ENCODE results near the gene AHCYL2.

The AHCYL2 gene

GRCh38 chr7:129255800-129256199 is 31.0 kb downstream of the AHCYL2 start:
- no peak for DNase-seq (ENCODE audit: extremely low spot score)
- no peak for TF ChIP-seq FOXK2 (IDR thresholded peaks at IDR 0.05)
- no peak for TF ChIP-seq TARDBP (IDR thresholded peaks at IDR 0.05)
- TF ChIP-seq CTBP1 (IDR thresholded peaks at IDR 0.05; ENCODE audit: borderline replicate concordance): no peak
- no peak for TF ChIP-seq PKNOX1 (IDR thresholded peaks at IDR 0.05)
- no peak for TF ChIP-seq LEF1 (IDR thresholded peaks at IDR 0.05; ENCODE audit: borderline replicate concordance)
- no peak for TF ChIP-seq FOXM1 (IDR thresholded peaks at IDR 0.05; ENCODE audit: borderline replicate concordance)
- no peak for TF ChIP-seq SP1 (IDR thresholded peaks at IDR 0.05)
- no peak for TF ChIP-seq ARNT (IDR thresholded peaks at IDR 0.05)
- TF ChIP-seq ZNF384 (IDR thresholded peaks at IDR 0.05): no peak
- no peak for TF ChIP-seq FOXA1 (IDR thresholded peaks at IDR 0.05)
- no peak for TF ChIP-seq ELF4 (IDR thresholded peaks at IDR 0.05)
- TF ChIP-seq BHLHE40 (IDR thresholded peaks at IDR 0.05; ENCODE audit: borderline replicate concordance): no peak
- no peak for TF ChIP-seq HDGF (IDR thresholded peaks at IDR 0.05; ENCODE audit: borderline replicate concordance)
- POLR2A ChIA-PET: no interaction called here
- CTCF ChIA-PET: no interaction called here

DNA sequence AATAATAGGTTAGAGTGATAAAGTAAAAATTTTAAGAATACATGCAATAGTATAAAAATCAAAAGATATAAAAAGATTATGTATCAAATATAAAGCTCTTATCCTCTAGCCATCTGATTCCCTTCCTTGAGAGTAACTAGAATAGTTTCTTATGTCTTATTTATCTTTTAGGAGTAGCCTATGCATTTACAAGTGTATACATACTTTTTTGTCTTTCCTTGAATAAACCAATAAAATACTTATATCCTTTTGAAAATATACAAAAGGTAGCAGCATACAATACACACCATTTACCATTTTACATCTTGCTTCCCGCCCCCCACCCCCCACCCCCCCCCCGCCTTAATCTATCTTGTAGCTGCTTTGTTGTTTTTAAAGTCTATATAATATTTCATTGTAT is 31.4 kb downstream of the AHCYL2 start:
- DNase-seq (ENCODE audit: extremely low spot score): no peak
- no peak for TF ChIP-seq SP1 (IDR thresholded peaks at IDR 0.05)
- no peak for TF ChIP-seq NFRKB (IDR thresholded peaks at IDR 0.05)
- TF ChIP-seq SUZ12 (IDR thresholded peaks at IDR 0.05): no peak
- no peak for TF ChIP-seq ARNT (IDR thresholded peaks at IDR 0.05)
- no peak for TF ChIP-seq CTBP1 (IDR thresholded peaks at IDR 0.05; ENCODE audit: borderline replicate concordance)
- no peak for TF ChIP-seq ELF4 (IDR thresholded peaks at IDR 0.05)
- TF ChIP-seq FOXK2 (IDR thresholded peaks at IDR 0.05): no peak
- no peak for TF ChIP-seq FOXM1 (IDR thresholded peaks at IDR 0.05; ENCODE audit: borderline replicate concordance)
- no peak for TF ChIP-seq TARDBP (IDR thresholded peaks at IDR 0.05)
- no peak for TF ChIP-seq L3MBTL2 (conservative IDR thresholded peaks at IDR 0.05)
- TF ChIP-seq BHLHE40 (IDR thresholded peaks at IDR 0.05; ENCODE audit: borderline replicate concordance): no peak
- no peak for TF ChIP-seq LEF1 (IDR thresholded peaks at IDR 0.05; ENCODE audit: borderline replicate concordance)
- TF ChIP-seq ZNF384 (IDR thresholded peaks at IDR 0.05): no peak
- TF ChIP-seq HDGF (IDR thresholded peaks at IDR 0.05; ENCODE audit: borderline replicate concordance): no peak
- no peak for TF ChIP-seq PKNOX1 (IDR thresholded peaks at IDR 0.05)
- no peak for TF ChIP-seq FOXA1 (IDR thresholded peaks at IDR 0.05)
- ChIA-PET CTCF (interaction anchor here (0.5 kb wide), 1 partner anchor 22 kb away, joined by 3 read pairs; no protein-coding TSS in a partner anchor), POLR2A (no interaction called here)

GRCh38 chr7:129257168-129257567 is 32.3 kb downstream of the AHCYL2 start:
- ChIA-PET CTCF (no interaction called here), POLR2A (no interaction called here)
- DNase-seq (ENCODE audit: extremely low spot score): no peak
- TF ChIP-seq SUZ12 (IDR thresholded peaks at IDR 0.05) (no peak), ARNT (IDR thresholded peaks at IDR 0.05) (no peak), ELF4 (IDR thresholded peaks at IDR 0.05) (no peak), SP1 (IDR thresholded peaks at IDR 0.05) (no peak), NFRKB (IDR thresholded peaks at IDR 0.05) (no peak), CTBP1 (IDR thresholded peaks at IDR 0.05; ENCODE audit: borderline replicate concordance) (no peak), TARDBP (IDR thresholded peaks at IDR 0.05) (no peak), FOXM1 (IDR thresholded peaks at IDR 0.05; ENCODE audit: borderline replicate concordance) (no peak), BHLHE40 (IDR thresholded peaks at IDR 0.05; ENCODE audit: borderline replicate concordance) (no peak), LEF1 (IDR thresholded peaks at IDR 0.05; ENCODE audit: borderline replicate concordance) (no peak), FOXA1 (IDR thresholded peaks at IDR 0.05) (no peak), L3MBTL2 (conservative IDR thresholded peaks at IDR 0.05) (no peak), HDGF (IDR thresholded peaks at IDR 0.05; ENCODE audit: borderline replicate concordance) (no peak), FOXK2 (IDR thresholded peaks at IDR 0.05) (no peak), PKNOX1 (IDR thresholded peaks at IDR 0.05) (no peak), ZNF384 (IDR thresholded peaks at IDR 0.05) (no peak)

DNA sequence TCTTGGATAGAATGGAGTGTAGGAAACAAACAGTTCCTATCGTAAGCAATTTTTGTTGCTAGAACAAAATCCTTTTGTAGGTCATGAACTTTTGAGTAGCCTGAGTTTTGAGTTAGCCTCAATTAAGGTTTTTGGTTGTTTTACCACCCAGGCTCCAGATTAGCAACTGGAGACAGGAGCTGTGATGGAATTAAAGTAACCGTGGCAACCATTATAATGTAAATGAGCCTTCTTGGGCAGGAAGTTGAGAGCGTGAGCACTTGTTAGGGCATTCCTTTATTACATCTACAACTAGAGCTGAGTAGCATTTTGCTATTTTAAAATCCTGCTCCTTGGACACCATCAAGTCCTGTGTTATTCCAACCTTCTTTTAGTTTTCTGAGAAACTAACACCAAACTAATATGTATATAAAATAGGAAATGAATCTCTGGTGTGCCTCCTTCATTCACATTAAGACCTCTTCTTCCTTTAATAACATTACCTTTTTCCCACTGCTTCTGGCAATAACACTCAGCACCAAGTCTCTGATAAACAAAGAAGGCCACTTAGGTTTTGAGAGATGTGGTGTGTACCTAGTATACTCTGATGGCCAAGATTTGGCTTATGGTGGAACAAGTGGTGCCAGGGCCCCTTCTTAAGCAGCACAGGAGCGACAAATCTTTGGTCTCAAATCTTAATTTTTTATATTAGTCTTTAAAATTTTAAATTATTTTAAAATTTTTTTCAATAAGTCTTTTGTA is 34.0 kb downstream of the AHCYL2 start:
- POLR2A ChIA-PET: no interaction called here
- CTCF ChIA-PET: no interaction called here

More for the DNA sequence above, 34.0 kb downstream of the AHCYL2 start:
- no peak for DNase-seq (ENCODE audit: extremely low spot score)
- no peak for TF ChIP-seq BHLHE40 (IDR thresholded peaks at IDR 0.05; ENCODE audit: borderline replicate concordance)
- TF ChIP-seq HDGF (IDR thresholded peaks at IDR 0.05; ENCODE audit: borderline replicate concordance): no peak
- no peak for TF ChIP-seq FOXA1 (IDR thresholded peaks at IDR 0.05)
- no peak for TF ChIP-seq ELF4 (IDR thresholded peaks at IDR 0.05)
- TF ChIP-seq SUZ12 (IDR thresholded peaks at IDR 0.05): no peak
- TF ChIP-seq FOXM1 (IDR thresholded peaks at IDR 0.05; ENCODE audit: borderline replicate concordance): no peak
- no peak for TF ChIP-seq FOXK2 (IDR thresholded peaks at IDR 0.05)
- TF ChIP-seq PKNOX1 (IDR thresholded peaks at IDR 0.05): no peak
- TF ChIP-seq SP1 (IDR thresholded peaks at IDR 0.05): no peak
- no peak for TF ChIP-seq CTBP1 (IDR thresholded peaks at IDR 0.05; ENCODE audit: borderline replicate concordance)
- TF ChIP-seq TARDBP (IDR thresholded peaks at IDR 0.05): no peak
- no peak for TF ChIP-seq NFRKB (IDR thresholded peaks at IDR 0.05)
- no peak for TF ChIP-seq ARNT (IDR thresholded peaks at IDR 0.05)
- no peak for TF ChIP-seq LEF1 (IDR thresholded peaks at IDR 0.05; ENCODE audit: borderline replicate concordance)
- TF ChIP-seq L3MBTL2 (conservative IDR thresholded peaks at IDR 0.05): no peak
- TF ChIP-seq ZNF384 (IDR thresholded peaks at IDR 0.05): no peak

Data from HEK293T (cell line).